Keratinocyte (primary cell): ENCODE measurements around the gene KYNU. TPM values are rescaled to one million over a fixed set of nuclear protein-coding genes. Genes with fewer than 3 reads are reported as not detected.
"Not testable (repeated sequence)": the region's sequence is repeated elsewhere in the genome, so short reads cannot be mapped to it uniquely, and the experiment has no call there.

Experiments used
- DNase-seq: peaks from one replicate; pipeline ENCODE4 v3.0.0-alpha.2; 2011; ENCODE audit warnings: low read depth, missing footprints, low spot score
- FAIRE-seq: peaks from 2 replicates; lab custom pipeline; 2011; peaks lifted over from hg19 to GRCh38; lab: Jason Lieb, UNC
- H2AFZ ChIP-seq: 2 replicates; pipeline ENCODE4 v1.6.0; 2012; ENCODE audit warnings: low read length, control low read depth, inconsistent platforms; ENCODE audit not compliant: control insufficient read depth
- H3K27ac ChIP-seq: 2 replicates; pipeline ENCODE4 v1.5.1; 2011; ENCODE audit warnings: low read length; ENCODE audit not compliant: control insufficient read depth, insufficient read depth
- H3K27me3 ChIP-seq: 3 replicates; pipeline ENCODE4 v1.6.0; 2011; ENCODE audit warnings: low read length; ENCODE audit not compliant: control insufficient read depth, insufficient read depth; ENCODE audit errors: extremely low read depth
- H3K36me3 ChIP-seq, 2 experiments: 2 replicates in 1 of 2; 3 replicates in 1 of 2; pipeline ENCODE4 v1.5.1; 2011; ENCODE audit warnings: low read length in 2 of 2, mild to moderate bottlenecking in 1 of 2; ENCODE audit not compliant: control insufficient read depth in 2 of 2, insufficient read depth in 2 of 2; ENCODE audit errors: extremely low read depth in 1 of 2
- H3K4me1 ChIP-seq: 3 replicates; pipeline ENCODE4 v1.5.1; 2011; ENCODE audit warnings: low read length; ENCODE audit not compliant: control insufficient read depth, insufficient read depth; ENCODE audit errors: extremely low read depth
- H3K4me2 ChIP-seq: 3 replicates; pipeline ENCODE4 v1.6.0; 2011; ENCODE audit warnings: low read depth, low read length; ENCODE audit not compliant: control insufficient read depth, insufficient read depth; ENCODE audit errors: extremely low read depth
- H3K4me3 ChIP-seq, 3 experiments: fragments of 200-600 bp in 1 of 3; sonication (generic) in 1 of 3; 2 replicates in 2 of 3; 3 replicates in 1 of 3; pipeline ENCODE4 v1.5.1; 2011 to 2016; ENCODE audit warnings: low read length in 3 of 3, mild to moderate bottlenecking in 3 of 3, control low read depth in 2 of 3, inconsistent platforms in 1 of 3, low read depth in 1 of 3, mixed read lengths in 1 of 3, mixed run types in 1 of 3, moderate library complexity in 1 of 3; ENCODE audit not compliant: control insufficient read depth in 2 of 3, insufficient read depth in 2 of 3; ENCODE audit errors: extremely low read depth in 1 of 3
- H3K79me2 ChIP-seq: 2 replicates; pipeline ENCODE4 v1.6.0; 2012; ENCODE audit warnings: low read length; ENCODE audit not compliant: control insufficient read depth, insufficient read depth
- H3K9ac ChIP-seq: 3 replicates; pipeline ENCODE4 v1.6.0; 2011; ENCODE audit warnings: low read length; ENCODE audit not compliant: control insufficient read depth, insufficient read depth; ENCODE audit errors: extremely low read depth
- H3K9me1 ChIP-seq: 3 replicates; pipeline ENCODE4 v1.6.0; 2011; ENCODE audit warnings: low read length; ENCODE audit not compliant: control insufficient read depth, insufficient read depth; ENCODE audit errors: extremely low read depth
- H3K9me3 ChIP-seq: 2 replicates; pipeline ENCODE4 v1.5.1; 2012; ENCODE audit warnings: low read depth, low read length; ENCODE audit not compliant: control insufficient read depth
- H4K20me1 ChIP-seq: 3 replicates; pipeline ENCODE4 v1.6.0; 2011; ENCODE audit warnings: low read length; ENCODE audit not compliant: control insufficient read depth, insufficient read depth; ENCODE audit errors: extremely low read depth
- CTCF ChIP-seq, 3 experiments: IDR thresholded peaks in 1 of 3; conservative IDR thresholded peaks in 1 of 3; optimal IDR thresholded peaks in 1 of 3; 2 replicates in 2 of 3; 3 replicates in 1 of 3; pipeline versions ENCODE3 to v1.5.1; 2011; ENCODE audit warnings: low read length in 3 of 3, mild to moderate bottlenecking in 3 of 3, moderate library complexity in 2 of 3, control low read depth in 1 of 3, inconsistent platforms in 1 of 3; ENCODE audit not compliant: insufficient read depth in 2 of 3; ENCODE audit errors: extremely low read depth in 1 of 3
- EZH2 ChIP-seq: IDR thresholded peaks from one replicate; pipeline ENCODE4 v1.6.1; 2012; ENCODE audit warnings: inconsistent platforms, mild to moderate bottlenecking, low read length, moderate library complexity
- dilution Hi-C: fragments of 300-500 bp; cut with MboI; formaldehyde crosslinking; loops from one replicate; pipeline ENCODE4 v1.7.0; 2020; ENCODE audit warnings: low sequenced_read_pairs; ENCODE audit not compliant: extremely low pct_ligation_motif_present
- polyA plus RNA-seq, 5 experiments: library from polyadenylated mRNA; depleted of rRNA in 3 of 5; stranded (reverse) in 3 of 5; stranded (forward) in 1 of 5; unstranded in 1 of 5; fragments of >200 nt; gene quantifications; 1 replicate in 1 of 5; 2 replicates in 3 of 5; 3 replicates in 1 of 5; pipeline versions ENCODE4 v1.2.1 to v1.2.3, GENCODE V29; 2011 to 2012; ENCODE audit warnings: missing spikeins in 2 of 5, low read depth in 1 of 5, low replicate concordance in 1 of 5

The KYNU gene
- polyA plus RNA-seq, 1 donor (not counting 4 experiments of a cell fraction or from before 2014, with no cell fraction given), result 3.9 TPM

DNA sequence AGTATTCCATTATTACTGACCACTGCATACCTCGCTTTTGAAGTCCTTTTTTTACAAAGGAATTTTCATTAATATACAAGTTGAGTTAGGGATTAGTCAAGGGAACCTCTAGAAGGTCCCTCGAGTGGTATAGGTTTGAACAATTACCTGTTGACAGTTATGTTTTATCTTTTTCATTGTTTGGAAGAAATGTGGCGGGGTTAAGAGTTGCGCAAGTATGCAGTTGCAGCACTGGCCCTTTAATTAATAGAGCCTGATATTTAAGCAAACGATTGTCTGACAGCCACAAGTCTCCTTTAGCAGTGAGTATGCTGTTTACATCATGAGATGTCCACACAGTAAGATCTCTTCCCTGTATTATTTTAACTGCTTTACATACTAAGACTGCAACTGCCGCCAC, 24.3 kb downstream of the KYNU start:
- no peak overlapping the region for H2AFZ ChIP-seq
- no peaks in the 10 kb centered on the region for H3K79me2 ChIP-seq
- no peak overlapping the region for H3K4me2 ChIP-seq
- H3K9ac ChIP-seq, result no peak overlapping the region
- FAIRE-seq, result no peak
- no peak for DNase-seq
- H3K27me3 ChIP-seq, result no peaks in the 10 kb centered on the region
- H4K20me1 ChIP-seq, result no peaks in the 10 kb centered on the region
- no peak overlapping the region for H3K4me3 ChIP-seq
- TF ChIP-seq EZH2 (no peak), CTCF (optimal IDR thresholded peaks at IDR 0.05 in 1 of 3, IDR thresholded peaks at IDR 0.05 in 1 of 3, conservative IDR thresholded peaks at IDR 0.05 in 1 of 3; ENCODE audit: extremely low read depth in 1 of 3, insufficient read depth in 2 of 3, low read length in 3 of 3) (no peak)
- no peaks in the 10 kb centered on the region for H3K9me1 ChIP-seq
- H3K36me3 ChIP-seq, result no peaks in the 10 kb centered on the region
- H3K9me3 ChIP-seq, result no peaks in the 10 kb centered on the region
- peaks cover 3% of the 10 kb centered on the region for H3K4me1 ChIP-seq
- no peak overlapping the region for H3K27ac ChIP-seq
- dilution Hi-C loops, result no loop called here

DNA sequence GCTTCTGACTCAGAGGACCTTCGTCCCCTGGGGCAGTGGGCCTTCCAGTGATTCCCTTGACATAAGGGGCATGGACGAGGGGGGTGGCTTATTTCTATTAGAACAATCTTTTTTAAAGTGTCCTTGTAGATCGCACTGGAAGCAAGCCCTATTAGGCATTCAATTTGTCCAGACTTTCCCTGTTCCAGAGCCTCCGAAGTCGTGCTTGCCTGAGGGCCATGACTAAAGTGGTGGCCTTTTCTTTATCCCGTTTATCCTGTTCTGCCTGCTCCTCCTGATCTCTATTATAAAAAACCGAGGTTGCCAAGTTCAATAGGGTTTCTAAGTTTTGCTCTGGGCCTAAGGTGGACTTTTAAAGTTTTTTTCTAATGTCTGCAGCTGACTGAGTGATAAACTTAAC, 26.3 kb downstream of the KYNU start:
- FAIRE-seq, result not testable (repeated sequence)

GRCh38 chr2:142907653-142908052, 30.2 kb downstream of the KYNU start:
- Histone ChIP-seq H3K27ac (no peak overlapping the region), H3K79me2 (no peaks in the 10 kb centered on the region), H3K9ac (no peak overlapping the region), H3K9me1 (no peaks in the 10 kb centered on the region), H3K36me3 (no peaks in the 10 kb centered on the region), H3K9me3 (no peaks in the 10 kb centered on the region), H3K4me2 (no peak overlapping the region), H4K20me1 (no peaks in the 10 kb centered on the region), H3K4me3 (no peak overlapping the region), H3K4me1 (peaks cover 3% of the 10 kb centered on the region), H2AFZ (no peak overlapping the region), H3K27me3 (no peaks in the 10 kb centered on the region)
- TF ChIP-seq CTCF (optimal IDR thresholded peaks at IDR 0.05 in 1 of 3, IDR thresholded peaks at IDR 0.05 in 1 of 3, conservative IDR thresholded peaks at IDR 0.05 in 1 of 3; ENCODE audit: extremely low read depth in 1 of 3, insufficient read depth in 2 of 3, low read length in 3 of 3), result no peak
- no peak for TF ChIP-seq EZH2
- FAIRE-seq, result no peak
- no peak for DNase-seq
- dilution Hi-C loops, result no loop called here

More for the DNA sequence above, 26.3 kb downstream of the KYNU start:
- dilution Hi-C loops, H3K27ac ChIP-seq, H2AFZ ChIP-seq, DNase-seq, H3K9me1 ChIP-seq, H3K9ac ChIP-seq, H3K4me2 ChIP-seq, H3K36me3 ChIP-seq, H3K4me1 ChIP-seq, H4K20me1 ChIP-seq, H3K27me3 ChIP-seq, H3K9me3 ChIP-seq, H3K4me3 ChIP-seq, H3K79me2 ChIP-seq: not testable (repeated sequence)
